NOMO-1 (cell line): ENCODE data around the gene TEX38.

Source experiments
- DNase-seq, 2 experiments: peaks; one replicate each; lab custom pipeline; 2025; ENCODE audit not compliant: unreplicated experiment in 2 of 2; lab: John Stamatoyannopoulos, UW

Gene TEX38

DNA sequence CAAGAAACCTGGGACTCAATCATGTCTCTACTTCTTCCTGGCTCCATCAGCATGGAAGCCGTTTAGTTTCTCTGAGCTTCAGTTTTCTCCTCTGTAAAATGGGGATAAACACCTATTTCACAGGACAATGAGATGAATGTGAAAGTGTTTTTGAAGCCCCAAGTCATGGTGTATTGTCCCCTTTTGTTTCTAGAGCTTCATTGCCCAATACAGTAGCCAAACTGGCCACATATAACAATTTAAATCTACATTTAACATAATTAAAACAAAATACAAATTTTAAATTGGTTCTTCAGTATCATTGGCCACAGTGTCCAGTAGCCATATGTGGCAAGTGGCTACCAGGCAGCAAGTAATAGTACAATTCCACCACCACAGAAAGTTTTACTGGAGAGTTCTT, 49.5 kb downstream of the TEX38 start:
- DNase-seq, result no peak

GRCh38 chr1:46721686-46722205, 50.1 kb downstream of the TEX38 start:
- DNase-seq, result no peak
